ENCODE results near the gene GLCE.

The GLCE gene

GRCh38 chr15:69272891-69273290 is 112.5 kb downstream of the GLCE start:
- Histone ChIP-seq H3K9me3 (ENCODE audit: insufficient read depth, low read depth, low read length) (no peaks in the 10 kb centered on the region), H3F3A (ENCODE audit: low read depth) (no peaks in the 10 kb centered on the region), H3K9me2 (replicated peaks; ENCODE audit: low read depth, low read length) (no peaks in the 10 kb centered on the region), H3K4me1 (ENCODE audit: insufficient read depth, low read length, poor library complexity, severe bottlenecking) (no peaks in the 10 kb centered on the region), H3K36me3 (ENCODE audit: insufficient read depth, low read length) (no peaks in the 10 kb centered on the region), H4K20me1 (ENCODE audit: insufficient read depth, low read length, poor library complexity, severe bottlenecking) (no peaks in the 10 kb centered on the region), H3K4me3 (ENCODE audit: low read length, poor library complexity, severe bottlenecking) (no peak overlapping the region), H3K27me3 (ENCODE audit: insufficient read depth, low read length, poor library complexity, severe bottlenecking) (no peaks in the 10 kb centered on the region), H2AFZ (ENCODE audit: low read length) (no peak overlapping the region), H3K79me2 (ENCODE audit: insufficient read depth, low read length) (no peaks in the 10 kb centered on the region), H3K4me2 (ENCODE audit: low read depth, low read length, poor library complexity, severe bottlenecking) (no peak overlapping the region), H3K9ac (ENCODE audit: low read depth, low read length, poor library complexity, severe bottlenecking) (no peak overlapping the region)
- TF ChIP-seq CTCF (conservative IDR thresholded peaks at IDR 0.05; ENCODE audit: low read length) (no peak), EZH2phosphoT487 (IDR thresholded peaks at IDR 0.05; ENCODE audit: borderline replicate concordance) (no peak)

GRCh38 chr15:69275074-69275670 is 114.7 kb downstream of the GLCE start:
- H4K20me1 ChIP-seq (ENCODE audit: insufficient read depth, low read length, poor library complexity, severe bottlenecking), result no peaks in the 10 kb centered on the region
- H3K9me2 ChIP-seq (replicated peaks; ENCODE audit: low read depth, low read length), result no peaks in the 10 kb centered on the region
- no peak overlapping the region for H2AFZ ChIP-seq (ENCODE audit: low read length)
- no peak overlapping the region for H3K4me2 ChIP-seq (ENCODE audit: low read depth, low read length, poor library complexity, severe bottlenecking)
- H3K4me3 ChIP-seq (ENCODE audit: low read length, poor library complexity, severe bottlenecking), result no peak overlapping the region
- H3K79me2 ChIP-seq (ENCODE audit: insufficient read depth, low read length), result no peaks in the 10 kb centered on the region
- no peak overlapping the region for H3K9ac ChIP-seq (ENCODE audit: low read depth, low read length, poor library complexity, severe bottlenecking)
- H3K4me1 ChIP-seq (ENCODE audit: insufficient read depth, low read length, poor library complexity, severe bottlenecking), result no peaks in the 10 kb centered on the region
- H3K9me3 ChIP-seq (ENCODE audit: insufficient read depth, low read depth, low read length), result no peaks in the 10 kb centered on the region
- H3K36me3 ChIP-seq (ENCODE audit: insufficient read depth, low read length), result no peaks in the 10 kb centered on the region
- TF ChIP-seq CTCF (conservative IDR thresholded peaks at IDR 0.05; ENCODE audit: low read length), result no peak
- TF ChIP-seq EZH2phosphoT487 (IDR thresholded peaks at IDR 0.05; ENCODE audit: borderline replicate concordance), result no peak
- no peaks in the 10 kb centered on the region for H3K27me3 ChIP-seq (ENCODE audit: insufficient read depth, low read length, poor library complexity, severe bottlenecking)
- H3F3A ChIP-seq (ENCODE audit: low read depth), result no peaks in the 10 kb centered on the region

- no peaks in the 10 kb centered on the region for H3K9me2 ChIP-seq (replicated peaks; ENCODE audit: low read depth, low read length)
- no peaks in the 10 kb centered on the region for H3K27me3 ChIP-seq (ENCODE audit: insufficient read depth, low read length, poor library complexity, severe bottlenecking)
- TF ChIP-seq EZH2phosphoT487 (IDR thresholded peaks at IDR 0.05; ENCODE audit: borderline replicate concordance) (no peak), CTCF (conservative IDR thresholded peaks at IDR 0.05; ENCODE audit: low read length) (no peak)
- H3K4me3 ChIP-seq (ENCODE audit: low read length, poor library complexity, severe bottlenecking), result no peak overlapping the region
- no peaks in the 10 kb centered on the region for H3K79me2 ChIP-seq (ENCODE audit: insufficient read depth, low read length)
- H2AFZ ChIP-seq (ENCODE audit: low read length), result no peak overlapping the region
- no peak overlapping the region for H3K4me2 ChIP-seq (ENCODE audit: low read depth, low read length, poor library complexity, severe bottlenecking)
- no peaks in the 10 kb centered on the region for H3F3A ChIP-seq (ENCODE audit: low read depth)
- H3K9me3 ChIP-seq (ENCODE audit: insufficient read depth, low read depth, low read length), result no peaks in the 10 kb centered on the region
- no peaks in the 10 kb centered on the region for H4K20me1 ChIP-seq (ENCODE audit: insufficient read depth, low read length, poor library complexity, severe bottlenecking)
- H3K9ac ChIP-seq (ENCODE audit: low read depth, low read length, poor library complexity, severe bottlenecking), result no peak overlapping the region
- no peaks in the 10 kb centered on the region for H3K4me1 ChIP-seq (ENCODE audit: insufficient read depth, low read length, poor library complexity, severe bottlenecking)
- H3K36me3 ChIP-seq (ENCODE audit: insufficient read depth, low read length), result no peaks in the 10 kb centered on the region
These were observed 115.6 kb downstream of the GLCE start for GRCh38 chr15:69275933-69276560.
